Neural progenitor cell (in vitro differentiated cells): ENCODE data around the gene GLIS2. TPM values are rescaled to one million over a fixed set of nuclear protein-coding genes. Genes with fewer than 3 reads are reported as not detected.

ENCODE experiments used
- DNase-seq: peaks from one replicate; pipeline ENCODE4 v3.0.0-alpha.2; 2016; ENCODE audit warnings: low spot score
- H2AFZ ChIP-seq: fragments of 200-600 bp; sonication (generic); replicated peaks from 2 replicates; pipeline ENCODE4 v1.6.1; 2016; ENCODE audit warnings: antibody characterized with exemption
- H3F3A ChIP-seq: fragments of 200-600 bp; sonication (generic); 2 replicates; pipeline ENCODE4 v1.6.1; 2016; ENCODE audit warnings: antibody characterized with exemption, low read depth
- H3K27ac ChIP-seq: fragments of 200-600 bp; sonication (generic); 2 replicates; pipeline ENCODE4 v1.5.1; 2016; ENCODE audit warnings: mild to moderate bottlenecking
- H3K27me3 ChIP-seq: fragments of 200-600 bp; sonication (generic); 2 replicates; pipeline ENCODE4 v1.6.1; 2016; ENCODE audit warnings: mild to moderate bottlenecking, moderate library complexity
- H3K36me3 ChIP-seq: fragments of 200-600 bp; sonication (generic); 2 replicates; pipeline ENCODE4 v1.5.1; 2016
- H3K4me1 ChIP-seq: fragments of 200-600 bp; sonication (generic); 2 replicates; pipeline ENCODE4 v1.6.1; 2016; ENCODE audit warnings: mixed run types
- H3K4me2 ChIP-seq: fragments of 200-600 bp; sonication (generic); 2 replicates; pipeline ENCODE4 v1.6.1; 2016
- H3K4me3 ChIP-seq: fragments of 200-600 bp; sonication (generic); 2 replicates; pipeline ENCODE4 v1.5.1; 2016
- H3K79me2 ChIP-seq: fragments of 200-600 bp; sonication (generic); 2 replicates; pipeline ENCODE4 v1.6.1; 2016; ENCODE audit warnings: low read depth
- H3K9ac ChIP-seq: fragments of 200-600 bp; sonication (generic); 2 replicates; pipeline ENCODE4 v1.6.1; 2016
- H3K9me3 ChIP-seq: fragments of 200-600 bp; sonication (generic); 2 replicates; pipeline ENCODE4 v1.5.1; 2016; ENCODE audit warnings: low read depth
- H4K20me1 ChIP-seq: fragments of 200-600 bp; sonication (generic); 2 replicates; pipeline ENCODE4 v1.6.1; 2016; ENCODE audit warnings: low read depth
- H3K27ac Mint-ChIP-seq: 3 replicates; pipeline ENCODE4 v1.8.0; 2021; ENCODE audit warnings: mixed read lengths
- H3K27me3 Mint-ChIP-seq: 2 replicates; pipeline ENCODE4 v1.8.0; 2022; ENCODE audit warnings: low read depth, mild to moderate bottlenecking, inconsistent platforms, moderate library complexity, mixed read lengths; ENCODE audit not compliant: insufficient read depth
- H3K36me3 Mint-ChIP-seq: 3 replicates; pipeline ENCODE4 v1.8.0; 2021; ENCODE audit warnings: mixed read lengths
- H3K4me1 Mint-ChIP-seq: 3 replicates; pipeline ENCODE4 v1.8.0; 2021; ENCODE audit warnings: mixed read lengths
- H3K4me3 Mint-ChIP-seq: 3 replicates; pipeline ENCODE4 v1.8.0; 2021; ENCODE audit warnings: mild to moderate bottlenecking, moderate library complexity, mixed read lengths
- H3K9me3 Mint-ChIP-seq: 3 replicates; pipeline ENCODE4 v1.8.0; 2020; ENCODE audit warnings: mixed read lengths
- CTCF ChIP-seq: fragments of 200-600 bp; sonication (generic); IDR thresholded peaks from 2 replicates; pipeline ENCODE4 v1.5.1; 2017; ENCODE audit warnings: antibody characterized with exemption, mild to moderate bottlenecking
- EZH2 ChIP-seq: fragments of 200-600 bp; sonication (generic); IDR thresholded peaks from 2 replicates; pipeline ENCODE4 v1.6.1; 2017; ENCODE audit warnings: antibody characterized with exemption, mild to moderate bottlenecking, moderate library complexity
- EZH2phosphoT487 ChIP-seq: fragments of 200-600 bp; sonication (generic); IDR thresholded peaks from 2 replicates; pipeline ENCODE4 v1.6.1; 2017; ENCODE audit warnings: antibody characterized with exemption
- total RNA-seq: library from RNA; depleted of rRNA; stranded (reverse); fragments of >200 nt; gene quantifications from 2 replicates; pipeline ENCODE4 v1.2.3, GENCODE V29; 2015; ENCODE audit warnings: low replicate concordance

GLIS2 gene
- total RNA-seq, 1 donor from 2014 or later: 0.15 TPM

- H3K4me1 Mint-ChIP-seq: peaks cover 3% of the 10 kb centered on the region
- Histone ChIP-seq H3K79me2 (peaks cover 70% of the 10 kb centered on the region), H3K27me3 (no peaks in the 10 kb centered on the region), H3K4me1 (no peaks in the 10 kb centered on the region), H3F3A (peaks cover 5% of the 10 kb centered on the region), H2AFZ (no peak overlapping the region), H3K4me2 (no peak overlapping the region), H3K27ac (no peak overlapping the region), H3K4me3 (no peak overlapping the region), H3K36me3 (no peaks in the 10 kb centered on the region), H3K9me3 (no peaks in the 10 kb centered on the region), H3K9ac (no peak overlapping the region), H4K20me1 (peaks cover 23% of the 10 kb centered on the region)
- H3K27ac Mint-ChIP-seq: no peak overlapping the region
- H3K27me3 Mint-ChIP-seq: peaks cover 15% of the 10 kb centered on the region
- peaks cover 4% of the 10 kb centered on the region for H3K9me3 Mint-ChIP-seq
- no peak for DNase-seq
- peak overlapping the region; percentile 44 for H3K4me3 Mint-ChIP-seq
- TF ChIP-seq EZH2 (no peak), EZH2phosphoT487 (no peak), CTCF (no peak)
- peaks cover 13% of the 10 kb centered on the region for H3K36me3 Mint-ChIP-seq
Observed at GRCh38 chr16:4344983-4345835, 29.3 kb downstream of the GLIS2 start.

DNA sequence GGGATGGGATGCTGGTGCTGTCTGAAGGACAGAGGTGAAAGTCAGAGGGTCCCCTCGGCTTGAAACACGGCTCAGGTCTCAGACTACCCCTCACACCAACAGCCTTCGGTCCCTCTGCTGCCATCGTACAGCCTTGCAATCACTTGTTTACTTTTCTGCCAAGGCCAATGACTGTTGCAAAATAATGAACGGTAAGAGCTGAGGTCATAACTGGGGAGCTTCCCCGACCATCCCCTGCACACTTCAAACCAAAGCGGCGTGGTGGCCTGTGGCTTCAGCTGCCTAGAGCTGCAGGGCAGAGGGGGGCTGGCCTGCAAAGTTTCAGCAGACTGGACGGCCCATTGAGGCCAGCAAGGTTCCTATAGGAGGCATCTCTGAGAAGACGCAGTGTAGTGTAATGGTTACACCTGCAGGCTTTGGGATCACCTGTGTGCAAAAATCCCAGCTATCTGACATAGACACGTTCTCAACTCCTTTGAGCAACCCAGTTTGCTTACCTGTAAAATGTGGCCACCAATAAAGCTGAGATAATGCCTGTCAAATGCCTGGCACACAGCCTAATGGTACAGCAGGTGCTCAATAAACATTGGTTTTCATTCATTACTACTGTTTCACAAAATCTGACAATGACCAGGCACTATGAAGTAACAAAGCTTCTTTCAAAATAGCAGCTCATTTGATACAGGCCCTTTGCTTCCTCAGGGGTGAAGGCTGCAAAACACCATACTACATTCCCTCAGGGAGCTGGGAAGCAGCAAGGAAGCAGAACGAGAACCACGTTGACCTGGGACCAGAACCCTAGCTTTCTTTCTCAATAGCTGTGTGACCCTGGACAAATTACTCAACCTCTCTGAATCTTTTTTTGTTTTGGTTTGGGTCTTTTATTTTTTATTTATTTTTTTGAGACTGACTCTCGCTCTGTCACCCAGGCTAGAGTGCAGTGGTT is 30.2 kb downstream of the GLIS2 start:
- no peaks in the 10 kb centered on the region for H3K27me3 ChIP-seq
- H3K9me3 ChIP-seq: no peaks in the 10 kb centered on the region
- H3K4me2 ChIP-seq: no peak overlapping the region
- H3K9ac ChIP-seq: no peak overlapping the region
- H3F3A ChIP-seq: peaks cover 10% of the 10 kb centered on the region
- H3K36me3 ChIP-seq: no peaks in the 10 kb centered on the region
- H4K20me1 ChIP-seq: peaks cover 25% of the 10 kb centered on the region
- peaks cover 3% of the 10 kb centered on the region for H3K4me1 Mint-ChIP-seq
- TF ChIP-seq EZH2phosphoT487 (no peak), CTCF (no peak), EZH2 (no peak)
- no peak overlapping the region for H3K27ac ChIP-seq
- H2AFZ ChIP-seq: no peak overlapping the region
- no peak overlapping the region for H3K27ac Mint-ChIP-seq
- peaks cover 13% of the 10 kb centered on the region for H3K36me3 Mint-ChIP-seq
- peaks cover 4% of the 10 kb centered on the region for H3K9me3 Mint-ChIP-seq
- peaks cover 78% of the 10 kb centered on the region for H3K79me2 ChIP-seq
- H3K4me3 Mint-ChIP-seq: no peak overlapping the region
- DNase-seq: no peak
- H3K4me1 ChIP-seq: no peaks in the 10 kb centered on the region
- H3K27me3 Mint-ChIP-seq: peaks cover 15% of the 10 kb centered on the region
- no peak overlapping the region for H3K4me3 ChIP-seq

GRCh38 chr16:4347010-4347409 is 31.1 kb downstream of the GLIS2 start:
- Histone ChIP-seq H3K4me1 (peaks cover 4% of the 10 kb centered on the region), H3K4me3 (no peak overlapping the region), H3K27me3 (peaks cover 6% of the 10 kb centered on the region), H3F3A (peaks cover 16% of the 10 kb centered on the region), H3K4me2 (no peak overlapping the region), H3K9ac (no peak overlapping the region), H4K20me1 (peaks cover 24% of the 10 kb centered on the region), H3K36me3 (no peaks in the 10 kb centered on the region), H3K27ac (no peak overlapping the region), H3K9me3 (no peaks in the 10 kb centered on the region), H3K79me2 (peaks cover 76% of the 10 kb centered on the region), H2AFZ (no peak overlapping the region)
- Mint-ChIP-seq H3K27ac (peak overlapping the region; percentile 66), H3K4me3 (no peak overlapping the region), H3K9me3 (peaks cover 4% of the 10 kb centered on the region), H3K4me1 (peaks cover 10% of the 10 kb centered on the region), H3K36me3 (peaks cover 13% of the 10 kb centered on the region), H3K27me3 (peaks cover 15% of the 10 kb centered on the region)
- TF ChIP-seq EZH2phosphoT487 (no peak), EZH2 (no peak), CTCF (no peak)
- no peak for DNase-seq
